HepG2 (cell line): ENCODE results near the gene ZNF683. TPM values are rescaled to one million over a fixed set of nuclear protein-coding genes. Genes with fewer than 3 reads are reported as not detected.

ENCODE experiments used
- ATAC-seq: fragments of 200-7000 bp; cut with Tn5 transposase; 3 replicates; pipeline ENCODE4 v1.9.1; 2020; ENCODE audit warnings: mild to moderate bottlenecking, moderate library complexity
- BruUV-seq: library from RNA; stranded (reverse); fragments of 400-500 nt; replicated peaks from 2 replicates; lab custom pipeline; 2021; lab: Mats Ljungman, UMichigan
- CTCF ChIA-PET: fragments of 300-600 bp; formaldehyde crosslinking; extraction: SDS; loops from one replicate; lab custom pipeline; 2021; ENCODE audit warnings: low total read pairs, inconsistent platforms, low intra/inter-chr PET ratio; lab: Yijun Ruan, JAX
- POLR2A ChIA-PET: fragments of 350-600 bp; sonication (Branson Sonifier 250); formaldehyde crosslinking; loops from one replicate; lab custom pipeline; 2020; ENCODE audit warnings: antibody characterized with exemption, inconsistent platforms; lab: Yijun Ruan, JAX
- DNase-seq: peaks from one replicate; pipeline ENCODE4 v3.0.0-alpha.2; 2015; ENCODE audit warnings: low spot score
- FAIRE-seq: peaks from 3 replicates; lab custom pipeline; 2011; peaks lifted over from hg19 to GRCh38; lab: Jason Lieb, UNC
- H2AFZ ChIP-seq: one replicate; pipeline ENCODE4 v1.6.1; 2011; ENCODE audit warnings: low read length, inconsistent platforms
- H3K27ac ChIP-seq: fragments of 300-600 bp; 3 replicates; pipeline ENCODE4 v1.8.0; 2011; ENCODE audit warnings: mixed run types, mild to moderate bottlenecking, mixed read lengths, low read length, inconsistent platforms; ENCODE audit not compliant: insufficient read depth; ENCODE audit errors: extremely low read length
- H3K27me3 ChIP-seq, 2 experiments: fragments of 200-600 bp in 1 of 2; 2 replicates in 1 of 2; 3 replicates in 1 of 2; pipeline versions ENCODE4 v1.6.0 to v1.8.0; 2011; ENCODE audit warnings: low read length in 2 of 2, mild to moderate bottlenecking in 2 of 2, moderate library complexity in 2 of 2, inconsistent platforms in 1 of 2; ENCODE audit not compliant: insufficient read depth in 2 of 2, control insufficient read depth in 1 of 2
- H3K36me3 ChIP-seq, 2 experiments: fragments of 200-600 bp in 1 of 2; replicated peaks in 1 of 2; 2 replicates in 1 of 2; 3 replicates in 1 of 2; pipeline versions ENCODE4 v1.5.1 to v1.8.0; 2011; ENCODE audit warnings: low read length in 2 of 2, inconsistent platforms in 1 of 2; ENCODE audit not compliant: insufficient read depth in 2 of 2, control insufficient read depth in 1 of 2
- H3K4me1 ChIP-seq: 2 replicates; pipeline ENCODE4 v1.5.1; 2012; ENCODE audit warnings: low read length, inconsistent platforms; ENCODE audit not compliant: insufficient read depth
- H3K4me2 ChIP-seq: 2 replicates; pipeline ENCODE4 v1.6.0; 2011; ENCODE audit warnings: low read depth, low read length, inconsistent platforms
- H3K4me3 ChIP-seq, 3 experiments: fragments of 200-600 bp in 1 of 3; sonication (generic), shearing (Covaris generic) in 1 of 3; replicated peaks in 1 of 3; 2 replicates each; pipeline ENCODE4 v1.5.1; 2011 to 2016; ENCODE audit warnings: low read length in 3 of 3, inconsistent platforms in 2 of 3, low read depth in 2 of 3, mild to moderate bottlenecking in 2 of 3, control low read depth in 1 of 3, mixed read lengths in 1 of 3; ENCODE audit not compliant: insufficient read depth in 1 of 3
- H3K79me2 ChIP-seq: one replicate; pipeline ENCODE4 v1.6.1; 2011; ENCODE audit warnings: low read length, inconsistent platforms; ENCODE audit not compliant: insufficient read depth
- H3K9ac ChIP-seq: 2 replicates; pipeline ENCODE4 v1.6.0; 2011; ENCODE audit warnings: mild to moderate bottlenecking, low read depth, low read length, inconsistent platforms; ENCODE audit not compliant: insufficient read depth
- H3K9me3 ChIP-seq: 2 replicates; pipeline ENCODE4 v1.5.1; 2012; ENCODE audit warnings: mild to moderate bottlenecking, low read length
- H4K20me1 ChIP-seq: 2 replicates; pipeline ENCODE4 v1.6.0; 2011; ENCODE audit warnings: inconsistent platforms, mild to moderate bottlenecking, low read length, moderate library complexity; ENCODE audit not compliant: insufficient read depth
- BHLHE40 ChIP-seq: IDR thresholded peaks from 2 replicates; pipeline ENCODE4 v1.6.1; 2011; ENCODE audit warnings: low read length, improper control_type of control experiment
- ELF3 ChIP-seq: IDR thresholded peaks from 2 replicates; pipeline ENCODE4 v1.6.1; 2016; ENCODE audit warnings: missing genetic modification reagents, missing compliant biosample characterization
- FOXM1 ChIP-seq: sonication (generic); formaldehyde crosslinking; IDR thresholded peaks from 2 replicates; pipeline ENCODE4 v1.5.0; 2020; ENCODE audit warnings: missing genetic modification reagents
- MATR3 ChIP-seq: sonication (generic); formaldehyde crosslinking; IDR thresholded peaks from 2 replicates; pipeline ENCODE4 v1.4.0; 2020; ENCODE audit warnings: missing genetic modification reagents
- PAXIP1 ChIP-seq: sonication (generic); formaldehyde crosslinking; conservative IDR thresholded peaks from 2 replicates; pipeline ENCODE4 v1.4.0; 2020; ENCODE audit warnings: mild to moderate bottlenecking, missing genetic modification reagents, moderate library complexity
- PLRG1 ChIP-seq: fragments of 450-650 bp; conservative IDR thresholded peaks from 2 replicates; pipeline ENCODE4 v1.6.1; 2016
- RAD21 ChIP-seq: fragments of 450-650 bp; formaldehyde crosslinking; IDR thresholded peaks from 2 replicates; pipeline ENCODE4 v1.5.0; 2020; ENCODE audit warnings: mild to moderate bottlenecking
- RXRB ChIP-seq: IDR thresholded peaks from 2 replicates; pipeline ENCODE4 v1.6.1; 2016; ENCODE audit warnings: borderline replicate concordance, missing genetic modification reagents, missing compliant biosample characterization
- SAP130 ChIP-seq: IDR thresholded peaks from 2 replicates; pipeline ENCODE4 v1.6.1; 2016; ENCODE audit warnings: low read depth
- SP4 ChIP-seq: sonication (generic); formaldehyde crosslinking; IDR thresholded peaks from 2 replicates; pipeline ENCODE4 v1.8.1; 2023; ENCODE audit warnings: mild to moderate bottlenecking, missing genetic modification reagents
- SPEN ChIP-seq: sonication (generic); formaldehyde crosslinking; IDR thresholded peaks from 2 replicates; pipeline ENCODE4 v1.5.1; 2020; ENCODE audit warnings: low read depth, mild to moderate bottlenecking, missing genetic modification reagents
- STAT5B ChIP-seq: sonication (generic); formaldehyde crosslinking; IDR thresholded peaks from 2 replicates; pipeline ENCODE4 v1.4.0; 2020; ENCODE audit warnings: missing genetic modification reagents
- TBX3 ChIP-seq: fragments of 450-650 bp; IDR thresholded peaks from 2 replicates; pipeline ENCODE4 v1.6.1; 2017; ENCODE audit warnings: antibody characterized with exemption, mild to moderate bottlenecking, inconsistent platforms, borderline replicate concordance
- YEATS2 ChIP-seq: sonication (generic); formaldehyde crosslinking; IDR thresholded peaks from 2 replicates; pipeline ENCODE4 v1.4.0; 2020; ENCODE audit warnings: missing genetic modification reagents, borderline replicate concordance
- ZMAT3 ChIP-seq: sonication (generic); formaldehyde crosslinking; conservative IDR thresholded peaks from 2 replicates; pipeline ENCODE4 v1.7.0; 2021; ENCODE audit warnings: missing genetic modification reagents
- ZSCAN31 ChIP-seq: sonication (generic); formaldehyde crosslinking; IDR thresholded peaks from 2 replicates; pipeline ENCODE4 v1.5.0; 2020; ENCODE audit warnings: low read depth, mild to moderate bottlenecking, missing genetic modification reagents
- WGBS: methylation state at CpG from one replicate; pipeline ENCODE4 v1.1.6; 2017; ENCODE audit warnings: low lambda C conversion rate; 5-methylcytosine and 5-hydroxymethylcytosine counted together
- in situ Hi-C: cut with HindIII; loops from 2 replicates; pipeline ENCODE4 v1.10.0; 2017; ENCODE audit warnings: low pct_unique_long_range_greater_than_20kb; ENCODE audit not compliant: extremely low pct_ligation_motif_present
- intact Hi-C: fragments of 100-400 bp; cut with micrococcal nuclease; formaldehyde crosslinking; loops from one replicate; pipeline ENCODE4 v1.10.0; 2022; ENCODE audit not compliant: unreplicated experiment
- polyA plus RNA-seq, 8 experiments: library from polyadenylated mRNA; depleted of rRNA in 3 of 8; stranded (reverse) in 7 of 8; unstranded in 1 of 8; fragments of >200 nt; fragmentation: Illumina TruSeq in 4 of 8; extraction: Trizol in 4 of 8; gene quantifications; 2 replicates each; pipeline versions ENCODE4 v1.2.1 to v1.2.3, GENCODE V29; 2011 to 2016; ENCODE audit warnings: low read depth in 4 of 8, missing spikeins in 1 of 8, mixed read lengths in 1 of 8; ENCODE audit not compliant: insufficient read depth in 1 of 8
- total RNA-seq, 5 experiments: library from RNA; depleted of rRNA; stranded (reverse); fragments of >200 nt; fragmentation: Illumina TruSeq; extraction: Trizol; gene quantifications; 2 replicates each; pipeline ENCODE4 v1.2.3, GENCODE V29; 2016; ENCODE audit warnings: low read depth in 1 of 5
- TF ChIP-seq, protein P1 (sequence below): sonication (generic); formaldehyde crosslinking; IDR thresholded peaks from 2 replicates; pipeline ENCODE4 v1.4.0; 2020; ENCODE audit warnings: mild to moderate bottlenecking, missing genetic modification reagents
- TF ChIP-seq, protein P2 (sequence below): sonication (generic); formaldehyde crosslinking; IDR thresholded peaks from 2 replicates; pipeline ENCODE4 v1.5.0; 2020; ENCODE audit warnings: mild to moderate bottlenecking, missing genetic modification reagents, moderate library complexity

The ZNF683 gene
- total and polyA plus RNA-seq, 2 of the 13 experiments (the other 11 are each of a cell fraction or from before 2014, with no cell fraction given), result not detected

GRCh38 chr1:26322042-26322331, 50.6 kb downstream of the ZNF683 start (continued):
- TF ChIP-seq, protein P1, sequence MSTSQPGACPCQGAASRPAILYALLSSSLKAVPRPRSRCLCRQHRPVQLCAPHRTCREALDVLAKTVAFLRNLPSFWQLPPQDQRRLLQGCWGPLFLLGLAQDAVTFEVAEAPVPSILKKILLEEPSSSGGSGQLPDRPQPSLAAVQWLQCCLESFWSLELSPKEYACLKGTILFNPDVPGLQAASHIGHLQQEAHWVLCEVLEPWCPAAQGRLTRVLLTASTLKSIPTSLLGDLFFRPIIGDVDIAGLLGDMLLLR, result no peak
- TF ChIP-seq PLRG1 (no peak), TBX3 (no peak), MATR3 (CRISPR knock-in tag) (no peak), STAT5B (no peak)

DNA sequence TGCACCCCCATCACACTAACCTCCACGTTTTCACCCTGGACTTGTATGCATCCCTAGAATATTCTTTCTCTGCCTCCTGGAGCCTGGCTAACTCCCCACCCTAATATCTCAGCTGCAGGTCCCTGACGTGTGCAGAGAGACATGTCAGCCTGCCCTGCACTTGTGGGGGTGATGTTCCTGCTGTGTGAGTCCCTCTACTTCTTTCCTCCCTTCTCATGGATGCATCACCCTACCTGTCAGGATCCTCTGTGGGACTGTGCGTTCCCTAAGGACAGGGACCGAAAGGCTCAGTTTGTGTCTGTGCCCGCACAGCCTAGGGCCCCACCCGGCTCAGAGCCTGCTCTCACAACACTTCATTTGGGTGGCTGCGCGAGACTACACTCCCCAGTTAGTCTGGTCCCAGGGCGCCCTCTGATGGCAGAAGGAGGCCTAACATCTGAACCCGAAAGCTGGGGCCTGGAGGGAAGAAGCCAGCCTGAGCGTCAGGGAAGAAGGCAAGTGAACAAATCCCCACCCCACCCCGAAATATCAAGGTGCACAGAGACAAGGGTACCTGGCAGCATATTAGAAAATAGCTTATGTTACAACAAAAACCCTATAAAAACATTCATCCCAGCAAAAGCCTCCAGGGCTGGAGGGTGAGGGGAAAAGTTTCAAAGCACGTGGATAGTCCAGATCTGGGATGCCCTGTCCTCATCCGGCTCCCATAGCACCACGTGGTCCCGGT, 51.1 kb downstream of the ZNF683 start:
- no peaks in the 10 kb centered on the region for H4K20me1 ChIP-seq
- no peaks in the 10 kb centered on the region for H3K36me3 ChIP-seq
- H3K9ac ChIP-seq, result no peak overlapping the region
- 35% methylated on average over 16 of the region's 16 CpGs for WGBS
- H3K4me3 ChIP-seq, result no peak overlapping the region; a peak in 1 of 6 replicates
- CTCF ChIA-PET, result interaction anchor here (1.1 to 2.3 kb wide), 4 partner anchors 36 to 131 kb away, joined by 3 to 26 read pairs (median 16); partner anchors contain the start of gene CATSPER4
- no peaks in the 10 kb centered on the region for H3K79me2 ChIP-seq
- no peak overlapping the region for H2AFZ ChIP-seq
- BruUV-seq, result no TSS peak
- H3K4me2 ChIP-seq, result peak overlapping the region; percentile 18; the same call in 1 of the 2 replicates
- no peaks in the 10 kb centered on the region for H3K27me3 ChIP-seq
- FAIRE-seq, result peak; percentile 67
- in situ Hi-C loops, result loop anchor here (5.0 kb wide), 2 partner anchors 39 to 41 kb away; partner anchors contain the start of gene SH3BGRL3
- POLR2A ChIA-PET, result interaction anchor here (0.8 to 1.1 kb wide), 3 partner anchors 29 to 152 kb away, joined by 3 to 5 read pairs (median 5); partner anchors contain the start of gene ZNF593
- no peak overlapping the region for H3K27ac ChIP-seq
- peak; percentile 69 for DNase-seq
- no peaks in the 10 kb centered on the region for H3K9me3 ChIP-seq
- H3K4me1 ChIP-seq, result no peaks in the 10 kb centered on the region
- peak; percentile 92 for ATAC-seq
- intact Hi-C loops, result loop anchor here (1.0 to 2.0 kb wide), 4 partner anchors 36 to 70 kb away; no protein-coding TSS in a partner anchor
- TF ChIP-seq PAXIP1 (CRISPR knock-in tag), result no peak
- TF ChIP-seq FOXM1 (CRISPR knock-in tag), result no peak
- no peak for TF ChIP-seq ZMAT3 (CRISPR knock-in tag)
- peak; percentile 34; the same call in 1 of the 2 replicates for TF ChIP-seq RXRB (CRISPR knock-in tag)
- TF ChIP-seq, protein P2, sequence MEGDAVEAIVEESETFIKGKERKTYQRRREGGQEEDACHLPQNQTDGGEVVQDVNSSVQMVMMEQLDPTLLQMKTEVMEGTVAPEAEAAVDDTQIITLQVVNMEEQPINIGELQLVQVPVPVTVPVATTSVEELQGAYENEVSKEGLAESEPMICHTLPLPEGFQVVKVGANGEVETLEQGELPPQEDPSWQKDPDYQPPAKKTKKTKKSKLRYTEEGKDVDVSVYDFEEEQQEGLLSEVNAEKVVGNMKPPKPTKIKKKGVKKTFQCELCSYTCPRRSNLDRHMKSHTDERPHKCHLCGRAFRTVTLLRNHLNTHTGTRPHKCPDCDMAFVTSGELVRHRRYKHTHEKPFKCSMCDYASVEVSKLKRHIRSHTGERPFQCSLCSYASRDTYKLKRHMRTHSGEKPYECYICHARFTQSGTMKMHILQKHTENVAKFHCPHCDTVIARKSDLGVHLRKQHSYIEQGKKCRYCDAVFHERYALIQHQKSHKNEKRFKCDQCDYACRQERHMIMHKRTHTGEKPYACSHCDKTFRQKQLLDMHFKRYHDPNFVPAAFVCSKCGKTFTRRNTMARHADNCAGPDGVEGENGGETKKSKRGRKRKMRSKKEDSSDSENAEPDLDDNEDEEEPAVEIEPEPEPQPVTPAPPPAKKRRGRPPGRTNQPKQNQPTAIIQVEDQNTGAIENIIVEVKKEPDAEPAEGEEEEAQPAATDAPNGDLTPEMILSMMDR (CRISPR knock-in tag), result peak; percentile 96
- peak; percentile 41; the same call in 1 of the 2 replicates for TF ChIP-seq SAP130
- TF ChIP-seq ELF3, result peak; percentile 24; the same call in 1 of the 2 replicates
- 0 out of 2 replicates have a peak, but pooled peaks have one; percentile 31 for TF ChIP-seq ZSCAN31 (CRISPR knock-in tag)
- peak; percentile 52 for TF ChIP-seq SPEN (CRISPR knock-in tag)
- TF ChIP-seq YEATS2 (CRISPR knock-in tag), result peak; percentile 52; the same call in 1 of the 2 replicates
- peak; percentile 94 for TF ChIP-seq RAD21 (CRISPR knock-in tag)
- TF ChIP-seq BHLHE40, result 0 out of 2 replicates have a peak, but pooled peaks have one; percentile 28
- peak; percentile 62; the same call in 1 of the 2 replicates for TF ChIP-seq SP4 (CRISPR knock-in tag)
